ENCODE data around the gene LBR.
A peak's percentile ranks its signal among the peaks of the same experiment; 100 is the strongest.

LBR gene

DNA sequence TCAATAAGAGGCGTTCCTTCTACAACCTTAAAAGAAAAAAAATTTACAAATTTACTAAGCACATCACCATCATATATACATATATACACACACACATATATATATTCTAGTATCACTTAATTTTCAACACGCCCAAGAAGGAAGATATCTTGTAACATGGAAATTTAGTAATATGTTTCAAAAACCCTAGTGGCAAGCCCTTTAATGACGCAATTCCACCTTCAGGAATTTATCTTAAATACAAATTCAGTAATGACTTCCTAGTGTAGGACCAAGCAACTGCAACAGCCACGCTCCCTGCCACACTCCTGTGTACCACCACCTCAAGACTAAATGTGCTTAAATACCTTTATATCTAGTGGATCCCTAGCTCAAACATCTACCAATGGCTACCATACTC lies 12.5 kb downstream of the LBR start:
- TF ChIP-seq, protein P1, sequence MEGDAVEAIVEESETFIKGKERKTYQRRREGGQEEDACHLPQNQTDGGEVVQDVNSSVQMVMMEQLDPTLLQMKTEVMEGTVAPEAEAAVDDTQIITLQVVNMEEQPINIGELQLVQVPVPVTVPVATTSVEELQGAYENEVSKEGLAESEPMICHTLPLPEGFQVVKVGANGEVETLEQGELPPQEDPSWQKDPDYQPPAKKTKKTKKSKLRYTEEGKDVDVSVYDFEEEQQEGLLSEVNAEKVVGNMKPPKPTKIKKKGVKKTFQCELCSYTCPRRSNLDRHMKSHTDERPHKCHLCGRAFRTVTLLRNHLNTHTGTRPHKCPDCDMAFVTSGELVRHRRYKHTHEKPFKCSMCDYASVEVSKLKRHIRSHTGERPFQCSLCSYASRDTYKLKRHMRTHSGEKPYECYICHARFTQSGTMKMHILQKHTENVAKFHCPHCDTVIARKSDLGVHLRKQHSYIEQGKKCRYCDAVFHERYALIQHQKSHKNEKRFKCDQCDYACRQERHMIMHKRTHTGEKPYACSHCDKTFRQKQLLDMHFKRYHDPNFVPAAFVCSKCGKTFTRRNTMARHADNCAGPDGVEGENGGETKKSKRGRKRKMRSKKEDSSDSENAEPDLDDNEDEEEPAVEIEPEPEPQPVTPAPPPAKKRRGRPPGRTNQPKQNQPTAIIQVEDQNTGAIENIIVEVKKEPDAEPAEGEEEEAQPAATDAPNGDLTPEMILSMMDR (conservative IDR thresholded peaks at IDR 0.05; ENCODE audit: low read depth, low read length), result no peak
- peak; percentile 6 for DNase-seq (ENCODE audit: low read depth)
- H3K4me3 ChIP-seq (ENCODE audit: low read depth, low read length), result no peak overlapping the region

- H3K4me3 ChIP-seq (ENCODE audit: low read depth, low read length), result no peak overlapping the region
- no peak for DNase-seq (ENCODE audit: low read depth)
- TF ChIP-seq, protein P1 (conservative IDR thresholded peaks at IDR 0.05; ENCODE audit: low read depth, low read length), result peak; percentile 2
These were observed 14.0 kb downstream of the LBR start for GRCh38 chr1:225413708-225414375.

GRCh38 chr1:225412803-225413351 lies 15.0 kb downstream of the LBR start:
- TF ChIP-seq, protein P1 (conservative IDR thresholded peaks at IDR 0.05; ENCODE audit: low read depth, low read length), result no peak
- DNase-seq (ENCODE audit: low read depth), result no peak
- no peak overlapping the region for H3K4me3 ChIP-seq (ENCODE audit: low read depth, low read length)

DNA sequence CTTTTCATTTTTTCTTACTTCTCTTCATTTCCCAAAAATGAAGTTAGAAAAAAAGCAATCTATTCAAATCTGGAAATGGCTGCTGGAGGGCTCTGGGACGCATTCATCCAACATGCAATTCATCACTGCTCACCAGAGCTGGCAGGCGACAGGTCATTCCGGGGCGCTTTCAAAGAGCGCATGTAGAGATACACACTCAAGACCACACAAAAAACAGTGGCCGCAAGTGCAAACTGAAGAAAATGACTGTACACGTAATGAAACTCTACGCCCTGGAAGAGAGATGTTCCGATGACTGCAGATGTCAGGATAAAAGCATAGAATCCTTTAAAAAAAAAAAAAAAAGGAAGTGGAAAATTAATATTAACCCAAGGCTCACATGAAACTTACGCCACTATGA lies 15.5 kb downstream of the LBR start:
- TF ChIP-seq, protein P1 (conservative IDR thresholded peaks at IDR 0.05; ENCODE audit: low read depth, low read length), result no peak
- no peak for DNase-seq (ENCODE audit: low read depth)
- H3K4me3 ChIP-seq (ENCODE audit: low read depth, low read length), result no peak overlapping the region

DNA sequence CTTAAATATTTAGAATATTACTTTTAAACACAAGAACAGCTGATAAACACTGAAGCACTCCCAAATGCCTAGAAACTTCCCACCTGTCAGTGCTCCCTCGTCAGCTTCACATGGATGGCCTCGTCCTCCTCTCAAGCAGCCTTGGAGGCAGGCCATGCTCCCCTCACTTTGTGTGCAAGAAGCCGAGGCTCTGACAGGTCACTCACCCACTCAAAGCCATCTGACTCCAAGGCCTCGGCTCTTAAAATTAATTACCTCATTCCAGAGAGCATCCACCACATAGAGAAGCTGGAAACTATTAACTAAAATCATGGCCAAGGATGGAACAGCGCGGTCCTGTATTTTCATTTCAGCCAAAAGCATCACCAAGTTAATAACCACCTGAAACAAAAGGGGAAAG lies 17.8 kb downstream of the LBR start:
- TF ChIP-seq, protein P1 (conservative IDR thresholded peaks at IDR 0.05; ENCODE audit: low read depth, low read length), result no peak

GRCh38 chr1:225409051-225409450 lies 18.8 kb downstream of the LBR start:
- DNase-seq (ENCODE audit: low read depth), result no peak
- TF ChIP-seq, protein P1 (conservative IDR thresholded peaks at IDR 0.05; ENCODE audit: low read depth, low read length), result no peak
- no peak overlapping the region for H3K4me3 ChIP-seq (ENCODE audit: low read depth, low read length)

More for the DNA sequence above, 17.8 kb downstream of the LBR start:
- no peak for DNase-seq (ENCODE audit: low read depth)
- no peak overlapping the region for H3K4me3 ChIP-seq (ENCODE audit: low read depth, low read length)

DNA sequence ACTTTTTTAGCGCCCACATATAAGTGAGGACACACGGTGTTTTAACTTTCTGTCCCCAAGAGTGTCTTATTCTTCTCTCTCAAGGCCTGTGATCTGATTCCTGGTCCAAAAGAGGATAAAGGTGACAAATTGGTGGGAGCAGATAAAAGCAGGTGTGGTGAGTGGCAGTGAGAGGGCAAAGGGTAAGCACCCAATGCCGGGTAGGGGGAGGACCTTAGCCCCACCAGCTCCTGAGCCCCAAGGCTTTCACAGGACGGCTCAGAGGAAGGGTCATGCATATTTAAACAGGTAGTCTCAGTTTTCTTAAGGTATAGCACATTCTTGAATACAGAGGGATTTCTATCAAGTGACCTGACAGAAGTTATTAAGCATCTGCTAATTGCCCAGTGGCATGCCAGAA lies 19.6 kb downstream of the LBR start:
- no peak for DNase-seq (ENCODE audit: low read depth)
- H3K4me3 ChIP-seq (ENCODE audit: low read depth, low read length), result no peak overlapping the region
- TF ChIP-seq, protein P1 (conservative IDR thresholded peaks at IDR 0.05; ENCODE audit: low read depth, low read length), result no peak
